NB4 (cell line): Measurements from ENCODE around the gene CELA2A.
"Not testable (repeated sequence)": the region's sequence is repeated elsewhere in the genome, so short reads cannot be mapped to it uniquely, and the experiment has no call there.

ENCODE experiments used
- DNase-seq: peaks from one replicate; pipeline ENCODE4 v3.0.0; 2010; ENCODE audit warnings: low read depth
- H3K4me3 ChIP-seq: one replicate; pipeline ENCODE4 v1.5.1; 2011; ENCODE audit warnings: mild to moderate bottlenecking, low read depth, low read length, moderate library complexity
- CTCF ChIP-seq: IDR thresholded peaks from one replicate; pipeline ENCODE4 v1.5.1; 2012; ENCODE audit warnings: low read depth, low read length
- MAX ChIP-seq: IDR thresholded peaks from 2 replicates; pipeline ENCODE4 v1.6.1; 2011; ENCODE audit warnings: low read depth, low read length
- MYC ChIP-seq: IDR thresholded peaks from 2 replicates; pipeline ENCODE4 v1.6.1; 2011; ENCODE audit warnings: low read depth, low read length
- POLR2A ChIP-seq: IDR thresholded peaks from 2 replicates; pipeline ENCODE4 v1.6.1; 2011; ENCODE audit warnings: mild to moderate bottlenecking; ENCODE audit not compliant: insufficient read length; ENCODE audit errors: extremely low read depth

Gene CELA2A

GRCh38 chr1:15472587-15472986 lies 16.1 kb downstream of the CELA2A start:
- no peak for TF ChIP-seq MYC
- no peak for TF ChIP-seq MAX
- TF ChIP-seq CTCF: no peak
- TF ChIP-seq POLR2A: no peak
- DNase-seq: no peak
- H3K4me3 ChIP-seq: no peak overlapping the region

- DNase-seq: no peak
- no peak within 1 kb of the TSS for H3K4me3 ChIP-seq
- TF ChIP-seq CTCF: no peak
- TF ChIP-seq MYC: no peak
- no peak for TF ChIP-seq POLR2A
- no peak for TF ChIP-seq MAX
Measured at GRCh38 chr1:15475752-15476314, 19.3 kb downstream of the CELA2A start, which contains the start of gene CELA2B. Gene CELA2B (plus strand): TSS chr1:15476104. CDS start chr1:15476126, 22 bp downstream.

GRCh38 chr1:15476927-15477326 lies 20.4 kb downstream of the CELA2A start:
- TF ChIP-seq CTCF: no peak
- no peak for TF ChIP-seq MYC
- TF ChIP-seq POLR2A: no peak
- no peak for TF ChIP-seq MAX
- no peak overlapping the region for H3K4me3 ChIP-seq
- DNase-seq: peak; percentile 36

GRCh38 chr1:15477646-15478212 lies 21.2 kb downstream of the CELA2A start:
- no peak for TF ChIP-seq MYC
- no peak for TF ChIP-seq MAX
- no peak for TF ChIP-seq CTCF
- no peak for TF ChIP-seq POLR2A
- no peak overlapping the region for H3K4me3 ChIP-seq
- DNase-seq: no peak

- TF ChIP-seq MAX (no peak), POLR2A (no peak), CTCF (no peak), MYC (no peak)
- no peak overlapping the region for H3K4me3 ChIP-seq
- no peak for DNase-seq
Measured at GRCh38 chr1:15479654-15480347, 23.3 kb downstream of the CELA2A start.

GRCh38 chr1:15482455-15482854 lies 25.9 kb downstream of the CELA2A start:
- DNase-seq, H3K4me3 ChIP-seq: not testable (repeated sequence)

- not testable (repeated sequence) for H3K4me3 ChIP-seq, DNase-seq
Measured at GRCh38 chr1:15482983-15483543, 26.5 kb downstream of the CELA2A start.
